Activated CD4-positive, alpha-beta memory T cell treated with anti-CD3 and anti-CD28 coated beads, Interleukin-2, amount 10 ng/mL, durations not matched to agents 7 days and 5 days (primary cell): ENCODE results near the gene DYNC1I1. TPM values are rescaled to one million over a fixed set of nuclear protein-coding genes. Genes with fewer than 3 reads are reported as not detected.

ENCODE experiments used
- CTCF ChIA-PET: fragments of 350-600 bp; sonication (Branson Sonifier 250); formaldehyde crosslinking; loops from one replicate; lab custom pipeline; 2021; ENCODE audit warnings: antibody characterized with exemption, inconsistent platforms; lab: Charles Lee
- POLR2A ChIA-PET: fragments of 350-600 bp; sonication (Branson Sonifier 250); formaldehyde crosslinking; loops from one replicate; lab custom pipeline; 2021; ENCODE audit warnings: antibody characterized with exemption; lab: Charles Lee
- DNase-seq: peaks from one replicate; pipeline ENCODE4 v3.0.0-alpha.2; 2020
- H3K27ac Mint-ChIP-seq: one replicate; pipeline ENCODE4 v1.8.0; 2021; ENCODE audit warnings: mild to moderate bottlenecking, mixed read lengths
- H3K27me3 Mint-ChIP-seq: one replicate; pipeline ENCODE4 v1.8.0; 2021; ENCODE audit warnings: mixed read lengths
- H3K36me3 Mint-ChIP-seq: one replicate; pipeline ENCODE4 v1.8.0; 2021; ENCODE audit warnings: low read depth, mixed read lengths
- H3K4me1 Mint-ChIP-seq: one replicate; pipeline ENCODE4 v1.8.0; 2021; ENCODE audit warnings: mixed read lengths
- H3K4me3 Mint-ChIP-seq: one replicate; pipeline ENCODE4 v1.8.0; 2021; ENCODE audit warnings: mild to moderate bottlenecking, mixed read lengths
- H3K9me3 Mint-ChIP-seq: one replicate; pipeline ENCODE4 v1.8.0; 2021; ENCODE audit warnings: mixed read lengths
- total RNA-seq, 2 experiments: library from RNA; stranded (reverse); gene quantifications; one replicate each; pipeline ENCODE4 v1.2.3, GENCODE V29; 2021

DYNC1I1 gene
- total RNA-seq, 2 experiments from 2014 or later, result not detected

DNA sequence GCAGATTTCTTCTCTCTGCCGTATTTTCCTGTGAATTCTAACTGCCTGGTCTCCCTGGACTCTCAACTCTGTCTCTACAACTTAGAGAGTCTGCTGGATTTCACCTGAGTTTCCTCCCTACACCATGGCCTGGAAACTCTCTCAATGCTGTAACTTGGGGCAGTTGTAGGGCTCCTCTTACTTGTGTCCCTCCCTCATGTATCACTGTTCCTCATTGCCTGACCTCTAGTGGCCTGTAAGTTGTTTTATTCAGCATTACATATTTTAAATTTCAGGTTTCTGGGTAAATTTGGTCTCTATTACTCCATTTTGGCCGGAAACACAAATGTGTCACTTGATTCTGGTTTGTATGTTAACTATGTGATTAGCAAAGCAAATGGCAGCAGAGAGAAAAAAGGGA is 70.9 kb downstream of the DYNC1I1 start:
- no peak overlapping the region for H3K4me3 Mint-ChIP-seq
- no peak overlapping the region for H3K27ac Mint-ChIP-seq
- no peak for DNase-seq
- ChIA-PET POLR2A (no interaction called here), CTCF (no interaction called here)
- no peaks in the 10 kb centered on the region for H3K27me3 Mint-ChIP-seq
- H3K36me3 Mint-ChIP-seq, result no peaks in the 10 kb centered on the region
- no peaks in the 10 kb centered on the region for H3K4me1 Mint-ChIP-seq
- no peaks in the 10 kb centered on the region for H3K9me3 Mint-ChIP-seq

- no peak overlapping the region for H3K27ac Mint-ChIP-seq
- ChIA-PET POLR2A (no interaction called here), CTCF (interaction anchor here (1.1 kb wide), 1 partner anchor 26 kb away, joined by 3 read pairs; no protein-coding TSS in a partner anchor)
- no peak for DNase-seq
- no peaks in the 10 kb centered on the region for H3K4me1 Mint-ChIP-seq
- H3K4me3 Mint-ChIP-seq, result no peak overlapping the region
- H3K9me3 Mint-ChIP-seq, result no peaks in the 10 kb centered on the region
- no peaks in the 10 kb centered on the region for H3K27me3 Mint-ChIP-seq
- H3K36me3 Mint-ChIP-seq, result no peaks in the 10 kb centered on the region
These were observed 72.7 kb downstream of the DYNC1I1 start for GRCh38 chr7:95845007-95845406.

DNA sequence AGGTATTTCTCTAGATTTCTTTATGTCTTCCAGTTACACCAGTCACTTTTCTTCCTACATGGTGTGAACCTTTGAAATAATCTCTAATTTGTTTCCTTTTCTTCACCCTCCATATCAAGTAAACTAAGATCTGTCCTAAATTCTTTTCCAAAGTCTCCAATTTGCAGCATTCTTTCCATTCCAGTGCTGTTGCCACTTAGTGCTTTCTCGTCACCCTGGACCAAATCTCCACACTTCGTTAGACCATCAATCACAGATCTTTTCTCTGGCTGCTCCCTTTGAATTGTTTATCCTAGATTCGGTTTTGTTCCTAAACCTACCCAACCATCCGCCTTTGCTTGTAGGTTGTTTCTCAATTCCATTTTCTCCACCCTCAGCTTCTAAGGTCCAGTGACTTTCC is 74.7 kb downstream of the DYNC1I1 start:
- CTCF ChIA-PET, result no interaction called here
- POLR2A ChIA-PET, result no interaction called here
- Mint-ChIP-seq H3K4me1 (no peaks in the 10 kb centered on the region), H3K4me3 (no peak overlapping the region), H3K27me3 (no peaks in the 10 kb centered on the region), H3K9me3 (no peaks in the 10 kb centered on the region), H3K36me3 (no peaks in the 10 kb centered on the region), H3K27ac (no peak overlapping the region)
- no peak for DNase-seq

GRCh38 chr7:95859429-95859828 is 87.1 kb downstream of the DYNC1I1 start:
- H3K4me1 Mint-ChIP-seq, result no peaks in the 10 kb centered on the region
- H3K4me3 Mint-ChIP-seq, result no peak overlapping the region
- H3K36me3 Mint-ChIP-seq, result no peaks in the 10 kb centered on the region
- H3K9me3 Mint-ChIP-seq, result no peaks in the 10 kb centered on the region
- H3K27ac Mint-ChIP-seq, result no peak overlapping the region
- H3K27me3 Mint-ChIP-seq, result peaks cover 2% of the 10 kb centered on the region
- ChIA-PET CTCF (no interaction called here), POLR2A (no interaction called here)
- no peak for DNase-seq

DNA sequence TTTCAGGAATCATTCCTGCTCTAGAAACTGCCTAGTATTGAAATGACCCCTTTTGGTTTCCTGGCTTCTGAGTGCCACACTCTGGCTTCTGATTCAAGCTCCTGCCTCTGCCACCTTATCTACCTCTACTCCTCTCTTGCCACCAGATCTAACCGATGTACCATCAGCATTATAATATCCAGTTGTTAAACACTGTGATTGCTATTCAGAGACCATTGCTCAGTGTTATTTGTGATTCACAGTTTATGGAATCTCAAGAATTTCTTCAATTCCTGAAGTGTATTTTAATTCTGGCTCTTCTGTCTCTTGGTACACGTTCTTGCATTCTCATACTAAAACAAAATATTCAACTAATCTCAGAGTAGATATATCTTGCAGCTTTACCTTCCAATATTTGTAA is 88.7 kb downstream of the DYNC1I1 start:
- no peak for DNase-seq
- Mint-ChIP-seq H3K9me3 (no peaks in the 10 kb centered on the region), H3K27ac (no peak overlapping the region), H3K36me3 (no peaks in the 10 kb centered on the region), H3K4me3 (no peak overlapping the region), H3K4me1 (no peaks in the 10 kb centered on the region), H3K27me3 (peaks cover 2% of the 10 kb centered on the region)
- CTCF ChIA-PET, result no interaction called here
- POLR2A ChIA-PET, result no interaction called here

GRCh38 chr7:95863623-95864022 is 91.3 kb downstream of the DYNC1I1 start:
- no peak overlapping the region for H3K27ac Mint-ChIP-seq
- H3K4me1 Mint-ChIP-seq, result no peaks in the 10 kb centered on the region
- H3K9me3 Mint-ChIP-seq, result no peaks in the 10 kb centered on the region
- ChIA-PET POLR2A (no interaction called here), CTCF (no interaction called here)
- peaks cover 2% of the 10 kb centered on the region for H3K27me3 Mint-ChIP-seq
- DNase-seq, result no peak
- H3K4me3 Mint-ChIP-seq, result no peak overlapping the region
- no peaks in the 10 kb centered on the region for H3K36me3 Mint-ChIP-seq

GRCh38 chr7:95865716-95866371 is 93.5 kb downstream of the DYNC1I1 start:
- POLR2A ChIA-PET, result no interaction called here
- no peaks in the 10 kb centered on the region for H3K4me1 Mint-ChIP-seq
- H3K27me3 Mint-ChIP-seq, result peaks cover 2% of the 10 kb centered on the region

GRCh38 chr7:95867309-95867708 is 95.0 kb downstream of the DYNC1I1 start:
- no peak for DNase-seq
- no peak overlapping the region for H3K27ac Mint-ChIP-seq
- H3K4me1 Mint-ChIP-seq, result no peaks in the 10 kb centered on the region
- CTCF ChIA-PET, result no interaction called here
- no peak overlapping the region for H3K4me3 Mint-ChIP-seq
- H3K9me3 Mint-ChIP-seq, result no peaks in the 10 kb centered on the region
- POLR2A ChIA-PET, result no interaction called here
- H3K36me3 Mint-ChIP-seq, result no peaks in the 10 kb centered on the region
- H3K27me3 Mint-ChIP-seq, result peaks cover 2% of the 10 kb centered on the region

More at GRCh38 chr7:95865716-95866371, 93.5 kb downstream of the DYNC1I1 start:
- no peak overlapping the region for H3K4me3 Mint-ChIP-seq
- no peak for DNase-seq
- no peaks in the 10 kb centered on the region for H3K9me3 Mint-ChIP-seq
- no peaks in the 10 kb centered on the region for H3K36me3 Mint-ChIP-seq
- H3K27ac Mint-ChIP-seq, result no peak overlapping the region
- CTCF ChIA-PET, result no interaction called here

GRCh38 chr7:95871075-95871848 is 98.9 kb downstream of the DYNC1I1 start:
- no peaks in the 10 kb centered on the region for H3K36me3 Mint-ChIP-seq
- ChIA-PET POLR2A (no interaction called here), CTCF (interaction anchor here (0.7 to 1.7 kb wide), 10 partner anchors 14 to 360 kb away, joined by 3 to 7 read pairs (median 3); no protein-coding TSS in a partner anchor)
- H3K27me3 Mint-ChIP-seq, result no peaks in the 10 kb centered on the region
- no peak overlapping the region for H3K4me3 Mint-ChIP-seq
- no peak for DNase-seq
- H3K9me3 Mint-ChIP-seq, result no peaks in the 10 kb centered on the region
- no peak overlapping the region for H3K27ac Mint-ChIP-seq
- no peaks in the 10 kb centered on the region for H3K4me1 Mint-ChIP-seq

DNA sequence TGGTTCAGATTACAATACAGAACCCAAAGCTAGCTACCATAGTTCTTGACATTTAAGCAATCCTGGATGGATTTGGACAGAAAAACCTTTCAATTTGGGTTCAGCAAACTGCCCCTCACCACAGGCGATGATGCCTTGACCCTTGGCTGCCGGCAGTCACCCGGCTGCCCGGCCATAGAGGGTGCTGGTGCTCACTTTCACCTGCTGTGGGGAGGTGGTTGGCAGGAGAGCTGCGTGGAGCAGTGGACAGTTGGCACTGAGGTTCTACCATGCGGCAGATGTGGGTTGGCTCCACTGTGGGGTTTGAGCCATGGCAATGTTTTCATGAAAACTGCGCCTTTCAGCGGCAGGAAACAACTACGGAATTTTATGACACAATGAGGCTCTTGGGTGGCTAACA is 99.5 kb downstream of the DYNC1I1 start:
- CTCF ChIA-PET, result interaction anchor here (0.7 to 1.7 kb wide), 5 partner anchors 13 to 359 kb away, joined by 3 to 7 read pairs (median 3); no protein-coding TSS in a partner anchor
- H3K4me3 Mint-ChIP-seq, result no peak overlapping the region
- H3K4me1 Mint-ChIP-seq, result no peaks in the 10 kb centered on the region
- no peaks in the 10 kb centered on the region for H3K27me3 Mint-ChIP-seq
- DNase-seq, result no peak
- POLR2A ChIA-PET, result no interaction called here
- no peaks in the 10 kb centered on the region for H3K36me3 Mint-ChIP-seq
- no peaks in the 10 kb centered on the region for H3K9me3 Mint-ChIP-seq
- no peak overlapping the region for H3K27ac Mint-ChIP-seq

DNA sequence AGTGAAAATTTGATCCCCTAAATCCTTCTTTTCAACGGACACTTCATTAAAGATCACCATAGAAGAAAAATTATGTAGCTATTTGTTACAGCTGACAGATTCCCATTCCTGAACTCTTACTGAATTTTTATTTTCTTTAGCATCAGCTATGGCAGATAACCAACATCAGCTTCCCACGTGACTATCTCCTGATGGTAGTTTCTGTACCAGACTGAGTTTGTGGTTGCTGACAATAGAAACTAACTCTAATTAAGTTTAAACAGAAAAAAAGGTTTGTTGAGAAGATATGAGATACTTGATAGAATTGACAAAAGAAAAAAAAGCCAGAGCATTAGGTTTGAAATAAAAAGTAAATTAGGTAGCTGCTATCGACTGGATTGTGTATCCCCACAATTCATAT is 101.8 kb downstream of the DYNC1I1 start:
- H3K36me3 Mint-ChIP-seq, result no peaks in the 10 kb centered on the region
- no peak overlapping the region for H3K4me3 Mint-ChIP-seq
- POLR2A ChIA-PET, result no interaction called here
- H3K27me3 Mint-ChIP-seq, result no peaks in the 10 kb centered on the region
- H3K9me3 Mint-ChIP-seq, result no peaks in the 10 kb centered on the region
- DNase-seq, result no peak
- no peak overlapping the region for H3K27ac Mint-ChIP-seq
- no peaks in the 10 kb centered on the region for H3K4me1 Mint-ChIP-seq
- CTCF ChIA-PET, result no interaction called here

DNA sequence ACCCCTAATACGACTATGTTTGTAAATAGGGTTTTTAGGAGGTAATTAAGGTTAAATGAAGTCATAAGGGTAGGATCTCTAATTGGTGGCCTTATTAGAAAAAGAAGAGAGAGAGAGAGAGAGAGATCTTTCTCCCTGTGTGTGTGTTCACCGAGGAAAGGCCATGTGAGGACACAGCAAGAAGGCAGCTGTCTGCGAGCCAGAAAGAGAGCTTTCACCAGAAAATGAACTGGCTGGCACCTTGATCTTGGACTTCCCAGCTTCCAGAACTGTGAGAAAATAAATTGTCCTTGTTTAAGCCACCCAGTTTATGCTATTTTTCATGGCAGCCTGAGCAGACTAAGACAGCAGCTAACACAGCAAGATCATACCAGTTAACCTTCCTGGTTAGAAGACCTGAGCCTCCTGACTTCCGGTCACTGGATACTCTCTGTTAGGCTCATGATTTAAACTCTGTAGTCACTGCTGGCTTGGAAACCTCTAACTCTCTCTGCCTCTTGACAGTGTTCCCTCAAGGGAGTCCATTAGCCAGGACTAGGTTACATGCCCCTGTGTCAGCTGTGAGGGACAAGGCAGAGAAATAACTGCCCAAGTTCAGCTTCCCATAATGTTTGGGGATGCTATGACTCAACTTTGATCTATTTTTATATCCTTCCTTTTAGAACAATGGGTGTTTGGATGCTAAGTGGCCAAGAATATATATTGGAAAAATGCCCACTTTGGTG is 102.3 kb downstream of the DYNC1I1 start:
- Mint-ChIP-seq H3K9me3 (no peaks in the 10 kb centered on the region), H3K27me3 (no peaks in the 10 kb centered on the region), H3K4me3 (no peak overlapping the region), H3K27ac (no peak overlapping the region), H3K4me1 (no peaks in the 10 kb centered on the region), H3K36me3 (no peaks in the 10 kb centered on the region)
- CTCF ChIA-PET, result no interaction called here
- POLR2A ChIA-PET, result no interaction called here
- no peak for DNase-seq

DNA sequence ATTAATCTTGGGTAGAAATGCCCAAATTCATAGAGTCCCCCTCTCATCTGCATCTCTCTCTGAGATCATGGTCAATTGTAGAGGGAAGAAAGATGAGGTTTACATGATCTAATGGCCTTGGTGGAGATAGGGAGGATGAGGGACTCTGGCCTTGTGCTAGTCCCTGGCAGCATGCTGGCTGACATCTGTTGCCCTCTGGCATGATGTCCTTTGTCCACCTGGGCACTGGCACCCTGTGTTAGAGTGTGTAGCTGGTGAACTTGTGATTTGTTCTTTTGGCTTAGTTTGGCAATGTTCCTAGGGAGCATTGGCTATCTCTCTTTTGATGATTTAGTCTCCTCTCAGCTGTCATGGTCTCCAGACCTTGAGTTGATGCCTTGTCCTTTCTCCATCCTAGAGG is 103.2 kb downstream of the DYNC1I1 start:
- no peaks in the 10 kb centered on the region for H3K27me3 Mint-ChIP-seq
- H3K36me3 Mint-ChIP-seq, result no peaks in the 10 kb centered on the region
- no peaks in the 10 kb centered on the region for H3K4me1 Mint-ChIP-seq
- CTCF ChIA-PET, result no interaction called here
- H3K4me3 Mint-ChIP-seq, result no peak overlapping the region
- no peaks in the 10 kb centered on the region for H3K9me3 Mint-ChIP-seq
- POLR2A ChIA-PET, result no interaction called here
- H3K27ac Mint-ChIP-seq, result no peak overlapping the region
- no peak for DNase-seq
